Ovary (tissue), 9 donors: ENCODE data around the gene TSR2. TPM values are rescaled to one million over a fixed set of nuclear protein-coding genes. Genes with fewer than 3 reads are reported as not detected.

ENCODE experiments used
- DNase-seq, 5 donors: peaks; one replicate each; pipeline ENCODE4 v3.0.0-alpha.2; 2019 to 2020
- H3K27ac ChIP-seq, 2 donors: fragments of 200-600 bp; one replicate each; pipeline versions ENCODE4 v1.5.1 to v1.8.0; 2019 to 2022
- H3K27me3 ChIP-seq: fragments of 200-600 bp; one replicate; pipeline ENCODE4 v1.8.0; 2022
- H3K36me3 ChIP-seq: fragments of 200-600 bp; sonication (generic); one replicate; pipeline ENCODE4 v1.5.1; 2019
- H3K4me1 ChIP-seq: one replicate; pipeline ENCODE4 v1.8.1; 2013; ENCODE audit warnings: mild to moderate bottlenecking, moderate library complexity; ENCODE audit not compliant: insufficient read depth
- H3K4me3 ChIP-seq: fragments of 200-600 bp; sonication (generic); one replicate; pipeline ENCODE4 v1.5.1; 2017
- H3K9me3 ChIP-seq, 2 donors: fragments of 200-600 bp in 1 of 2; sonication (generic) in 1 of 2; one replicate each; pipeline versions ENCODE4 v1.5.1 to v1.8.1; 2013 to 2019; ENCODE audit warnings: mild to moderate bottlenecking in 1 of 2, moderate library complexity in 1 of 2
- EP300 ChIP-seq: sonication (generic); formaldehyde crosslinking; IDR thresholded peaks from one replicate; pipeline ENCODE4 v1.6.1; 2017; ENCODE audit warnings: antibody characterized with exemption
- POLR2A ChIP-seq: fragments of 450-650 bp; IDR thresholded peaks from one replicate; pipeline ENCODE4 v1.6.1; 2017; ENCODE audit warnings: antibody characterized with exemption, mild to moderate bottlenecking, moderate library complexity
- whole genome bisulfite sequencing, 3 donors: extraction: QIAGEN DNeasy Blood & Tissue Kit in 1 of 3; methylation state at CpG; one replicate each; pipeline versions ENCODE4 v1.1.5 to v1.1.7; 2013 to 2017; 5-methylcytosine and 5-hydroxymethylcytosine counted together
- intact Hi-C, 4 donors: fragments of 100-400 bp; cut with DNase I; formaldehyde crosslinking; loops; one replicate each; pipeline versions ENCODE4 v1.11.0 to v1.15.1; 2022 to 2023
- polyA plus RNA-seq, 2 donors: library from polyadenylated mRNA; stranded (reverse); fragments of 200-250 nt in 1 of 2; fragments of 350-450 nt in 1 of 2; fragmentation: Illumina TruSeq in 1 of 2; extraction: RNeasy Lipid Tissue Mini Kit (QIAGEN cat#74804) in 1 of 2; gene quantifications; one replicate each; pipeline ENCODE4 v1.2.3, GENCODE V29; 2013 to 2014
- total RNA-seq, 7 donors: library from RNA; depleted of rRNA in 2 of 7; stranded (reverse); fragments of >200 nt in 2 of 7; fragmentation: NEBNext Ultra II Directional in 3 of 7; extraction: Animal tissue kit (Norgen Biotek cat#: 25700) in 3 of 7; gene quantifications; one replicate each; pipeline versions ENCODE4 v1.1.0 to v1.2.4, GENCODE V29; 2016 to 2023
- TF ChIP-seq, protein P1 (sequence below), 3 donors: fragments of 450-650 bp in 2 of 3; fragments of 200-600 bp in 1 of 3; IDR thresholded peaks; one replicate each; pipeline versions ENCODE4 v1.5.1 to v1.8.0; 2016 to 2022; ENCODE audit warnings: antibody characterized with exemption in 3 of 3, mild to moderate bottlenecking in 1 of 3
- donor health status: DM: no; HTN: no; CAD: no; lungs with moderate emphysema.
- donor health status: DM: no; HTN: no; CAD: no.
- donor health status: Bipolar disorder and iron deficiency.
- donor health status: DM: yes; HTN: yes; CAD: no.
- donor health status: DM: no; HTN: no; CAD: no.
- donor health status: DM: yes; HTN: yes; CAD: no.

Gene TSR2
- total and polyA plus RNA-seq, 9 donors: 15.7 to 70.8 (median 39.5) TPM

DNA sequence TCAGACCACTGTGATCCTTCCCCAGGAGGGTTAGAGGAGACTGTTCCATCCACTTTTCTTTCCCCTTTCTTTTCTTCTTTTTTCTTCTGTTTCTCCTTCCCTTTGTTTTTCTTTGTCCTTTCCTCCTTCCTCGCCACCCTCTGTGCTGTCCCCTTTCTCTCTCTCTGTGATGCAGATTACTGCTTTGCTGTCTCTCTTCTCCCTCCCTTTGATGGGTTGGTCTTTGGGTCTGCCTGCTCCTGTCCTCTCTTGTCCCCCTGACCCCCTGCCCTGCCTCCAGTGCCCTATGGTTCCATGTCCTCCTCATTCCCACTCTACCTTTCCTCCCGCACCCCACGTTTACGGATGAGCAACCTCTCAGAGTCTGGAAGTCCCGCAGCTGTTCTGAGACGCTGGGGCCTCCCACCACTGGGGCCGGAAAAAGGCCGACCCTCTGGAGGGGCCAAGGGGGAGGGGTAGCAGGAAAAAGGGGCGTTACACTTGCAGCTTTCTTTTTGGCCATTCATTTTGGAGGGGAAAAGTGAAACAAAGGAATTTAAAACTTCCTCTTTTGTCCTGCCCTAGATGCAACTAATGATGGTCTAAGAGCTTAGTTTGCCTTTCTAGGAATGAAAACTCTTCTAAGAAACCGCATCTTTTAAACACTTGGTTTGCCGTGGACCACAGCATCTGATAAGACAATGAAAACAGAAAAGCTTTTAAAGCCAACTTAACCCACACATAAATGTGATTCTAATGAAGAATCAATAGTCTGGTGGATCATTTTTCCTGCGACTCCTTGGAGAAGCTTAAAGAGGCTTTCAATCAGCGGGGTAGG is 24.5 kb upstream of the TSR2 start:
- no peaks in the 10 kb centered on the region for H3K36me3 ChIP-seq
- no peak overlapping the region for H3K4me3 ChIP-seq
- WGBS, 3 donors: 39 to 45% (median 40%) methylated on average over 13 of the region's 13 CpGs
- intact Hi-C loops: no loop called here
- H3K27ac ChIP-seq: no peak overlapping the region
- H3K27me3 ChIP-seq: no peaks in the 10 kb centered on the region
- no peaks in the 10 kb centered on the region for H3K9me3 ChIP-seq
- DNase-seq: no peak
- no peaks in the 10 kb centered on the region for H3K4me1 ChIP-seq
- TF ChIP-seq EP300 (no peak), POLR2A (no peak)
- TF ChIP-seq, protein P1, sequence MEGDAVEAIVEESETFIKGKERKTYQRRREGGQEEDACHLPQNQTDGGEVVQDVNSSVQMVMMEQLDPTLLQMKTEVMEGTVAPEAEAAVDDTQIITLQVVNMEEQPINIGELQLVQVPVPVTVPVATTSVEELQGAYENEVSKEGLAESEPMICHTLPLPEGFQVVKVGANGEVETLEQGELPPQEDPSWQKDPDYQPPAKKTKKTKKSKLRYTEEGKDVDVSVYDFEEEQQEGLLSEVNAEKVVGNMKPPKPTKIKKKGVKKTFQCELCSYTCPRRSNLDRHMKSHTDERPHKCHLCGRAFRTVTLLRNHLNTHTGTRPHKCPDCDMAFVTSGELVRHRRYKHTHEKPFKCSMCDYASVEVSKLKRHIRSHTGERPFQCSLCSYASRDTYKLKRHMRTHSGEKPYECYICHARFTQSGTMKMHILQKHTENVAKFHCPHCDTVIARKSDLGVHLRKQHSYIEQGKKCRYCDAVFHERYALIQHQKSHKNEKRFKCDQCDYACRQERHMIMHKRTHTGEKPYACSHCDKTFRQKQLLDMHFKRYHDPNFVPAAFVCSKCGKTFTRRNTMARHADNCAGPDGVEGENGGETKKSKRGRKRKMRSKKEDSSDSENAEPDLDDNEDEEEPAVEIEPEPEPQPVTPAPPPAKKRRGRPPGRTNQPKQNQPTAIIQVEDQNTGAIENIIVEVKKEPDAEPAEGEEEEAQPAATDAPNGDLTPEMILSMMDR (IDR thresholded peaks at IDR 0.05): no peak

- WGBS, 3 donors: 70 to 78% (median 72%) methylated on average over 2 of the region's 2 CpGs
- Histone ChIP-seq H3K4me3 (no peak overlapping the region), H3K27me3 (no peaks in the 10 kb centered on the region), H3K27ac (no peak overlapping the region), H3K4me1 (no peaks in the 10 kb centered on the region), H3K36me3 (no peaks in the 10 kb centered on the region), H3K9me3 (no peaks in the 10 kb centered on the region)
- no peak for DNase-seq
- TF ChIP-seq POLR2A: no peak
- TF ChIP-seq, protein P1 (IDR thresholded peaks at IDR 0.05): no peak
- no peak for TF ChIP-seq EP300
- intact Hi-C loops: no loop called here
Observed at GRCh38 chrX:54416965-54417364, 23.2 kb upstream of the TSR2 start.

GRCh38 chrX:54419559-54420302 is 20.5 kb upstream of the TSR2 start:
- no peaks in the 10 kb centered on the region for H3K4me1 ChIP-seq
- no peaks in the 10 kb centered on the region for H3K27me3 ChIP-seq
- no peaks in the 10 kb centered on the region for H3K9me3 ChIP-seq
- no peak for DNase-seq
- no peak overlapping the region for H3K4me3 ChIP-seq
- intact Hi-C loops: no loop called here
- TF ChIP-seq POLR2A (no peak), EP300 (no peak)
- TF ChIP-seq, protein P1 (IDR thresholded peaks at IDR 0.05): no peak
- WGBS, 3 donors: 23 to 32% (median 27%) methylated on average over 3 of the region's 3 CpGs
- H3K27ac ChIP-seq: no peak overlapping the region
- no peaks in the 10 kb centered on the region for H3K36me3 ChIP-seq

DNA sequence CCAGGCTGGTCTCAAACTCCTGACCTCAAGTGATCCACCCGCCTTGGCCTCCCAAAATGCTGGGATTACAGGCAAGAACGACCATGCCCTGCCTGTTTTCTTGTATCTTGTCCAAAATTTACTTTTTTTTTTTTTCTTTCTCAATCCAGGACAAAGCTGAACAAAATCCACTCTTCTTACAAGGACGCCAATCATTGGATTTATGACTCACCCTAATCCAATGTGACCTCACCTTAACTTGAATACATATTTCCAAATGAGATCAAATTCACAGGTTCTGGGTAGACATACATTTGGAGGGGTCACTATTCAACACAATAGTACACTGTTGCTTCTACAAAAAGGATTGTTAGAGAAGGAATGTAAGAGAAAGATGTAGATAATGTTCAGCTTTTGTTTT is 18.0 kb upstream of the TSR2 start:
- intact Hi-C loops: no loop called here
- H3K36me3 ChIP-seq: no peaks in the 10 kb centered on the region
- H3K27ac ChIP-seq: no peak overlapping the region
- H3K4me1 ChIP-seq: no peaks in the 10 kb centered on the region
- no peaks in the 10 kb centered on the region for H3K27me3 ChIP-seq
- no peak for DNase-seq
- WGBS, 3 donors: 63 to 64% (median 63%) methylated on average over 3 of the region's 3 CpGs
- TF ChIP-seq, protein P1 (IDR thresholded peaks at IDR 0.05): no peak
- TF ChIP-seq EP300: no peak
- no peak for TF ChIP-seq POLR2A
- no peak overlapping the region for H3K4me3 ChIP-seq
- no peaks in the 10 kb centered on the region for H3K9me3 ChIP-seq
